HEK293T (cell line): Measurements from ENCODE around the gene MACROD2.

ENCODE experiments used
- BHLHE40 ChIP-seq: fragments of 450-650 bp; IDR thresholded peaks from 2 replicates; pipeline ENCODE4 v1.6.1; 2016; ENCODE audit warnings: mild to moderate bottlenecking, moderate library complexity, borderline replicate concordance
- FOXA1 ChIP-seq: fragments of 450-650 bp; IDR thresholded peaks from 2 replicates; pipeline ENCODE4 v1.6.1; 2016; ENCODE audit warnings: mild to moderate bottlenecking
- FOXM1 ChIP-seq: fragments of 450-650 bp; IDR thresholded peaks from 2 replicates; pipeline ENCODE4 v1.6.1; 2017; ENCODE audit warnings: mild to moderate bottlenecking, borderline replicate concordance
- LEF1 ChIP-seq: fragments of 450-650 bp; IDR thresholded peaks from 2 replicates; pipeline ENCODE4 v1.6.1; 2017; ENCODE audit warnings: mild to moderate bottlenecking, borderline replicate concordance
- TARDBP ChIP-seq: fragments of 450-650 bp; IDR thresholded peaks from 2 replicates; pipeline ENCODE4 v1.6.1; 2016
- ZNF384 ChIP-seq: fragments of 450-650 bp; IDR thresholded peaks from 2 replicates; pipeline ENCODE4 v1.6.1; 2016

- TF ChIP-seq ZNF384 = no peak
- TF ChIP-seq TARDBP = no peak
- TF ChIP-seq FOXM1 = no peak
- no peak for TF ChIP-seq BHLHE40
- TF ChIP-seq FOXA1 = no peak
- no peak for TF ChIP-seq LEF1
Measured at GRCh38 chr20:14284443-14284842, 289.1 kb downstream of the MACROD2 start.
